Breast epithelium (tissue), 4 donors: Measurements from ENCODE around the gene ZNF541. TPM values are rescaled to one million over a fixed set of nuclear protein-coding genes. Genes with fewer than 3 reads are reported as not detected.

Source experiments
- DNase-seq, 2 donors: peaks; one replicate each; pipeline ENCODE4 v3.0.0-alpha.2; 2019; ENCODE audit warnings: low spot score in 2 of 2
- H3K27ac ChIP-seq, 2 donors: fragments of 200-600 bp; sonication (generic) in 1 of 2; one replicate each; pipeline ENCODE4 v1.5.1; 2016 to 2019; ENCODE audit warnings: mild to moderate bottlenecking in 1 of 2
- H3K27me3 ChIP-seq, 2 donors: fragments of 200-600 bp; sonication (generic) in 1 of 2; one replicate each; pipeline versions ENCODE4 v1.5.1 to v1.6.0; 2017 to 2019; ENCODE audit warnings: control low read depth in 1 of 2, mild to moderate bottlenecking in 1 of 2
- H3K36me3 ChIP-seq: fragments of 200-600 bp; one replicate; pipeline ENCODE4 v1.5.1; 2019
- H3K4me1 ChIP-seq, 2 donors: fragments of 200-600 bp; sonication (generic); one replicate each; pipeline ENCODE4 v1.5.1; 2016 to 2019; ENCODE audit warnings: control low read depth in 1 of 2
- H3K4me3 ChIP-seq, 3 donors: fragments of 200-600 bp; sonication (generic); 1 replicate in 2 of 3; 2 replicates in 1 of 3; pipeline ENCODE4 v1.5.1; 2016 to 2019; ENCODE audit warnings: mild to moderate bottlenecking in 3 of 3, moderate library complexity in 2 of 3
- H3K9me3 ChIP-seq, 2 donors: fragments of 200-600 bp; sonication (generic) in 1 of 2; one replicate each; pipeline ENCODE4 v1.5.1; 2016 to 2019; ENCODE audit warnings: control low read depth in 1 of 2
- CTCF ChIP-seq, 3 donors: fragments of 450-650 bp; IDR thresholded peaks; one replicate each; pipeline ENCODE4 v1.5.1; 2016 to 2017; ENCODE audit warnings: antibody characterized with exemption in 3 of 3, mild to moderate bottlenecking in 3 of 3, moderate library complexity in 3 of 3
- POLR2A ChIP-seq: fragments of 450-650 bp; IDR thresholded peaks from one replicate; pipeline ENCODE4 v1.6.1; 2016; ENCODE audit warnings: antibody characterized with exemption, mild to moderate bottlenecking, moderate library complexity
- POLR2AphosphoS5 ChIP-seq, 3 donors: sonication (generic); formaldehyde crosslinking; IDR thresholded peaks; one replicate each; pipeline ENCODE4 v1.6.1; 2017; ENCODE audit warnings: antibody characterized with exemption in 3 of 3
- intact Hi-C: fragments of 100-400 bp; cut with DNase I; formaldehyde crosslinking; loops from one replicate; pipeline ENCODE4 v1.15.1; 2023; ENCODE audit warnings: low total_unique reads
- total RNA-seq, 3 donors: library from RNA; depleted of rRNA; stranded (reverse); fragments of >200 nt; gene quantifications; one replicate each; pipeline ENCODE4 v1.1.0, GENCODE V29; 2016

ZNF541 gene
- total RNA-seq, 3 donors from 2014 or later, result 0.15 to 1.4 TPM; not detected in 1

- intact Hi-C loops, result no loop called here
- Histone ChIP-seq H3K4me1 (no peaks in the 10 kb centered on the region), H3K4me3 (no peak overlapping the region), H3K27ac (no peak overlapping the region), H3K9me3 (no peaks in the 10 kb centered on the region), H3K36me3 (no peaks in the 10 kb centered on the region), H3K27me3 (no peaks in the 10 kb centered on the region)
- no peak for DNase-seq
- TF ChIP-seq CTCF (IDR thresholded peaks at IDR 0.05), result no peak
- TF ChIP-seq POLR2AphosphoS5 (IDR thresholded peaks at IDR 0.05), result no peak
- no peak for TF ChIP-seq POLR2A
Measured at GRCh38 chr19:47564081-47564480, 8.9 kb downstream of the ZNF541 start.

GRCh38 chr19:47561440-47562057 is 11.4 kb downstream of the ZNF541 start:
- DNase-seq, result no peak
- no peaks in the 10 kb centered on the region for H3K36me3 ChIP-seq
- intact Hi-C loops, result no loop called here
- H3K27ac ChIP-seq, result no peak overlapping the region
- H3K9me3 ChIP-seq, result no peaks in the 10 kb centered on the region
- no peaks in the 10 kb centered on the region for H3K4me1 ChIP-seq
- TF ChIP-seq POLR2AphosphoS5 (IDR thresholded peaks at IDR 0.05) (no peak), POLR2A (no peak), CTCF (IDR thresholded peaks at IDR 0.05) (no peak)
- no peak overlapping the region for H3K4me3 ChIP-seq
- H3K27me3 ChIP-seq, result no peaks in the 10 kb centered on the region

GRCh38 chr19:47560999-47561398 is 11.9 kb downstream of the ZNF541 start:
- H3K4me1 ChIP-seq, result no peaks in the 10 kb centered on the region
- no peak overlapping the region for H3K4me3 ChIP-seq
- no peaks in the 10 kb centered on the region for H3K36me3 ChIP-seq
- intact Hi-C loops, result no loop called here
- TF ChIP-seq CTCF (IDR thresholded peaks at IDR 0.05) (no peak), POLR2AphosphoS5 (IDR thresholded peaks at IDR 0.05) (no peak), POLR2A (no peak)
- H3K27ac ChIP-seq, result no peak overlapping the region
- H3K27me3 ChIP-seq, result no peaks in the 10 kb centered on the region
- H3K9me3 ChIP-seq, result no peaks in the 10 kb centered on the region
- no peak for DNase-seq

- H3K36me3 ChIP-seq, result no peaks in the 10 kb centered on the region
Measured at GRCh38 chr19:47550129-47550528, 22.8 kb downstream of the ZNF541 start.

GRCh38 chr19:47549261-47549862 is 23.6 kb downstream of the ZNF541 start:
- peaks cover 0 to 11% of the 10 kb centered on the region in 2 donors for H3K27me3 ChIP-seq
- no peak for DNase-seq
- no peaks in the 10 kb centered on the region for H3K36me3 ChIP-seq
- TF ChIP-seq CTCF (IDR thresholded peaks at IDR 0.05) (no peak), POLR2A (no peak), POLR2AphosphoS5 (IDR thresholded peaks at IDR 0.05) (no peak)
- intact Hi-C loops, result no loop called here
- no peaks in the 10 kb centered on the region for H3K9me3 ChIP-seq
- H3K4me1 ChIP-seq, result no peaks in the 10 kb centered on the region
- no peak overlapping the region for H3K4me3 ChIP-seq
- no peak overlapping the region for H3K27ac ChIP-seq

More at GRCh38 chr19:47550129-47550528, 22.8 kb downstream of the ZNF541 start:
- H3K9me3 ChIP-seq, result no peaks in the 10 kb centered on the region
- DNase-seq, result no peak
- TF ChIP-seq POLR2A, result no peak
- intact Hi-C loops, result no loop called here
- peaks cover 0 to 5% of the 10 kb centered on the region in 2 donors for H3K27me3 ChIP-seq
- no peak overlapping the region for H3K27ac ChIP-seq
- no peak overlapping the region for H3K4me3 ChIP-seq
- H3K4me1 ChIP-seq, result no peaks in the 10 kb centered on the region
